ENCODE data around the gene SLC4A2.
"Not testable (repeated sequence)": the region's sequence is repeated elsewhere in the genome, so short reads cannot be mapped to it uniquely, and the experiment has no call there.

SLC4A2 gene

GRCh38 chr7:151025924-151026671 lies 33.3 kb upstream of the SLC4A2 start:
- DNase-seq (ENCODE audit: low read depth) = peak; percentile 43

- peak; percentile 58 for DNase-seq (ENCODE audit: low read depth)
These were observed 32.3 kb upstream of the SLC4A2 start for GRCh38 chr7:151026771-151027727.

GRCh38 chr7:151027728-151028130 lies 31.7 kb upstream of the SLC4A2 start:
- DNase-seq (ENCODE audit: low read depth) = not testable (repeated sequence)

- peak; percentile 97 for DNase-seq (ENCODE audit: low read depth)
These were observed 31.1 kb upstream of the SLC4A2 start, which contains the start of gene ABCB8 for GRCh38 chr7:151028131-151028947. ABCB8 (plus strand) TSS chr7:151028450; CDS start chr7:151028516, 66 bp downstream.

GRCh38 chr7:151028948-151029501 lies 30.4 kb upstream of the SLC4A2 start:
- DNase-seq (ENCODE audit: low read depth) = no peak

GRCh38 chr7:151031011-151031410 lies 28.4 kb upstream of the SLC4A2 start:
- peak; percentile 19 for DNase-seq (ENCODE audit: low read depth)

- DNase-seq (ENCODE audit: low read depth) = no peak
These were observed 26.2 kb upstream of the SLC4A2 start for GRCh38 chr7:151032936-151033863.

- no peak for DNase-seq (ENCODE audit: low read depth)
These were observed 25.5 kb upstream of the SLC4A2 start for GRCh38 chr7:151033864-151034249.

GRCh38 chr7:151034312-151035025 lies 24.9 kb upstream of the SLC4A2 start:
- DNase-seq (ENCODE audit: low read depth) = no peak

GRCh38 chr7:151035026-151035717 lies 24.2 kb upstream of the SLC4A2 start:
- DNase-seq (ENCODE audit: low read depth) = no peak

- DNase-seq (ENCODE audit: low read depth) = no peak
These were observed 23.5 kb upstream of the SLC4A2 start for GRCh38 chr7:151035902-151036301.

GRCh38 chr7:151038951-151039849 lies 20.2 kb upstream of the SLC4A2 start:
- DNase-seq (ENCODE audit: low read depth) = peak; percentile 87

- peak; percentile 39 for DNase-seq (ENCODE audit: low read depth)
These were observed 19.4 kb upstream of the SLC4A2 start for GRCh38 chr7:151039850-151040548.

- DNase-seq (ENCODE audit: low read depth) = no peak
These were observed 18.6 kb upstream of the SLC4A2 start for GRCh38 chr7:151040616-151041375.

- not testable (repeated sequence) for DNase-seq (ENCODE audit: low read depth)
These were observed 15.9 kb upstream of the SLC4A2 start for GRCh38 chr7:151043449-151043848.

- DNase-seq (ENCODE audit: low read depth) = no peak
These were observed 15.4 kb upstream of the SLC4A2 start for GRCh38 chr7:151043959-151044358.

- DNase-seq (ENCODE audit: low read depth) = no peak
These were observed 14.1 kb upstream of the SLC4A2 start for GRCh38 chr7:151045262-151045661.

Data from amniotic epithelial cell (primary cell).